Adrenal gland (tissue), 12 donors: ENCODE measurements around the gene TLK2. TPM values are rescaled to one million over a fixed set of nuclear protein-coding genes. Genes with fewer than 3 reads are reported as not detected.

Experiments
- DNase-seq, 7 donors: peaks; one replicate each; pipeline ENCODE4 v3.0.0-alpha.2; 2019 to 2020
- H3K27ac ChIP-seq, 5 donors: fragments of 200-600 bp; sonication (generic) in 4 of 5; 1 replicate in 3 of 5; 2 replicates in 2 of 5; pipeline versions ENCODE4 v1.5.1 to v1.8.0; 2016 to 2020; ENCODE audit warnings: mild to moderate bottlenecking in 1 of 5
- H3K27me3 ChIP-seq: fragments of 200-600 bp; 2 replicates; pipeline ENCODE4 v1.8.0; 2021
- H3K36me3 ChIP-seq, 2 donors: fragments of 200-600 bp; replicated peaks in 1 of 2; 1 replicate in 1 of 2; 2 replicates in 1 of 2; pipeline versions ENCODE4 v1.5.1 to v1.8.0; 2018 to 2022
- H3K4me1 ChIP-seq, 2 donors: fragments of 200-600 bp; replicated peaks in 1 of 2; 1 replicate in 1 of 2; 2 replicates in 1 of 2; pipeline versions ENCODE4 v1.5.1 to v1.8.0; 2018 to 2021
- H3K4me3 ChIP-seq, 4 donors: fragments of 200-600 bp; sonication (generic) in 3 of 4; one replicate each; pipeline ENCODE4 v1.5.1; 2016 to 2018
- H3K9me3 ChIP-seq, 3 donors: fragments of 200-600 bp; sonication (generic) in 1 of 3; replicated peaks in 1 of 3; 1 replicate in 2 of 3; 2 replicates in 1 of 3; pipeline versions ENCODE4 v1.5.1 to v1.8.0; 2016 to 2021
- CTCF ChIP-seq, 6 experiments: fragments of 450-650 bp in 4 of 6; fragments of 200-600 bp in 2 of 6; sonication (generic) in 1 of 6; IDR thresholded peaks; 1 replicate in 5 of 6; 2 replicates in 1 of 6; pipeline versions ENCODE4 v1.5.1 to v1.8.0; 2016 to 2021; ENCODE audit warnings: antibody characterized with exemption in 6 of 6, mild to moderate bottlenecking in 2 of 6, moderate library complexity in 1 of 6
- POLR2A ChIP-seq, 2 donors: fragments of 450-650 bp; IDR thresholded peaks; one replicate each; pipeline ENCODE4 v1.6.1; 2017; ENCODE audit warnings: antibody characterized with exemption in 2 of 2, mild to moderate bottlenecking in 2 of 2, moderate library complexity in 1 of 2
- WGBS, 4 donors: extraction: QIAGEN DNeasy Blood & Tissue Kit in 2 of 4; methylation state at CpG; one replicate each; pipeline versions ENCODE4 v1.1.5 to v1.1.7; 2013 to 2017; 5-methylcytosine and 5-hydroxymethylcytosine counted together
- intact Hi-C, 2 donors: fragments of 100-400 bp; cut with DNase I; formaldehyde crosslinking; loops; one replicate each; pipeline versions ENCODE4 v1.14.1 to v1.15.0; 2022 to 2023
- polyA plus RNA-seq, 3 donors: library from polyadenylated mRNA; stranded (reverse); fragments of 200-250 nt in 2 of 3; fragments of 350-450 nt in 1 of 3; fragmentation: Illumina TruSeq in 1 of 3; extraction: RNeasy Lipid Tissue Mini Kit (QIAGEN cat#74804) in 1 of 3; gene quantifications; one replicate each; pipeline ENCODE4 v1.2.3, GENCODE V29; 2013 to 2014
- total RNA-seq, 9 donors: library from RNA; depleted of rRNA in 4 of 9; stranded (reverse); fragments of >200 nt in 4 of 9; fragments of 120-200 nt in 1 of 9; fragmentation: NEBNext Ultra II Directional in 1 of 9; extraction: Animal tissue kit (Norgen Biotek cat#: 25700) in 1 of 9; gene quantifications; one replicate each; pipeline versions ENCODE4 v1.1.0 to v1.2.4, GENCODE V29; 2013 to 2023
- donor health status: healthy with polysubstance abuse.
- donor health status: Bipolar disorder and iron deficiency.
- donor health status: DM: yes; HTN: yes; CAD: no.
- donor health status: DM: no; HTN: no; CAD: no.
- donor health status: DM: no; HTN: no; CAD: no.
- donor health status: DM: yes; HTN: yes; CAD: no.

TLK2 gene
- total and polyA plus RNA-seq, 12 donors, result 13.2 to 68.3 (median 31.2) TPM

GRCh38 chr17:62580947-62581346 lies 102.3 kb downstream of the TLK2 start:
- intact Hi-C loops, result no loop called here
- H3K27me3 ChIP-seq, result no peaks in the 10 kb centered on the region
- no peak overlapping the region for H3K27ac ChIP-seq
- 85 to 96% (median 90%) methylated on average over 2 of the region's 2 CpGs for WGBS, 4 donors
- H3K9me3 ChIP-seq, result no peaks in the 10 kb centered on the region
- no peak for DNase-seq
- H3K4me1 ChIP-seq, result no peaks in the 10 kb centered on the region
- no peak overlapping the region for H3K4me3 ChIP-seq
- H3K36me3 ChIP-seq, result peaks cover 0 to 30% of the 10 kb centered on the region in 2 donors
- TF ChIP-seq CTCF (IDR thresholded peaks at IDR 0.05) (no peak), POLR2A (IDR thresholded peaks at IDR 0.05) (no peak)

GRCh38 chr17:62581764-62582163 lies 103.1 kb downstream of the TLK2 start:
- H3K9me3 ChIP-seq, result no peaks in the 10 kb centered on the region
- 83 to 91% (median 85%) methylated on average over 1 of the region's 1 CpG for WGBS, 4 donors
- no peaks in the 10 kb centered on the region for H3K27me3 ChIP-seq
- no peaks in the 10 kb centered on the region for H3K4me1 ChIP-seq
- peaks cover 0 to 35% of the 10 kb centered on the region in 2 donors for H3K36me3 ChIP-seq
- TF ChIP-seq CTCF (IDR thresholded peaks at IDR 0.05) (no peak), POLR2A (IDR thresholded peaks at IDR 0.05) (no peak)
- intact Hi-C loops, result no loop called here
- no peak overlapping the region for H3K4me3 ChIP-seq
- H3K27ac ChIP-seq, result no peak overlapping the region
- no peak for DNase-seq

- Histone ChIP-seq H3K27ac (no peak overlapping the region), H3K27me3 (no peaks in the 10 kb centered on the region), H3K4me1 (no peaks in the 10 kb centered on the region), H3K4me3 (no peak overlapping the region), H3K36me3 (peaks cover 0 to 34% of the 10 kb centered on the region in 2 donors), H3K9me3 (no peaks in the 10 kb centered on the region)
- DNase-seq, result no peak
- WGBS, 4 donors, result 79 to 90% (median 83%) methylated on average over 2 of the region's 2 CpGs
- no peak for TF ChIP-seq CTCF (IDR thresholded peaks at IDR 0.05)
- TF ChIP-seq POLR2A (IDR thresholded peaks at IDR 0.05), result no peak
- intact Hi-C loops, result no loop called here
These were observed 108.9 kb downstream of the TLK2 start for GRCh38 chr17:62587554-62587953.

- Histone ChIP-seq H3K4me3 (no peak overlapping the region), H3K27ac (no peak overlapping the region), H3K4me1 (no peaks in the 10 kb centered on the region), H3K36me3 (peaks cover 0 to 28% of the 10 kb centered on the region in 2 donors), H3K27me3 (no peaks in the 10 kb centered on the region), H3K9me3 (no peaks in the 10 kb centered on the region)
- 81 to 88% (median 84%) methylated on average over 7 of the region's 7 CpGs for WGBS, 4 donors
- TF ChIP-seq POLR2A (IDR thresholded peaks at IDR 0.05) (no peak), CTCF (IDR thresholded peaks at IDR 0.05) (no peak)
- intact Hi-C loops, result no loop called here
- no peak for DNase-seq
These were observed 109.5 kb downstream of the TLK2 start for GRCh38 chr17:62588109-62588508.
